GM23338 (cell line): ENCODE measurements around the gene TAF3.

Source experiments
- CTCF ChIP-seq, 2 experiments: fragments of 200-600 bp in 1 of 2; sonication (generic) in 1 of 2; conservative IDR thresholded peaks; 2 replicates each; pipeline versions ENCODE4 v1.5.1 to v1.6.1; 2016 to 2017; ENCODE audit warnings: antibody characterized with exemption in 2 of 2, low read depth in 2 of 2, mild to moderate bottlenecking in 2 of 2, moderate library complexity in 1 of 2
- EZH2 ChIP-seq: fragments of 200-600 bp; sonication (generic); IDR thresholded peaks from one replicate; pipeline ENCODE4 v1.8.0; 2017; ENCODE audit warnings: antibody characterized with exemption, mild to moderate bottlenecking, low read depth; ENCODE audit not compliant: unreplicated experiment
- POLR2AphosphoS5 ChIP-seq: IDR thresholded peaks from 2 replicates; pipeline ENCODE4 v1.6.1; 2016; ENCODE audit warnings: antibody characterized with exemption, low read depth

GRCh38 chr10:8033812-8034465 lies 215.6 kb downstream of the TAF3 start:
- no peak for TF ChIP-seq POLR2AphosphoS5
- TF ChIP-seq CTCF (conservative IDR thresholded peaks at IDR 0.05; ENCODE audit: low read depth in 2 of 2) = no peak
- peak; percentile 16 for TF ChIP-seq EZH2
